CD4-positive, alpha-beta T cell treated with Interleukin-6 for 4 hours (primary cell): ENCODE data around the gene MPO.

Experiments
- DNase-seq: peaks from one replicate; pipeline ENCODE4 v3.0.0-alpha.2; 2020; ENCODE audit warnings: mixed read lengths

Gene MPO

GRCh38 chr17:58229384-58229783 lies 51.4 kb downstream of the MPO start:
- DNase-seq = no peak

GRCh38 chr17:58228679-58229078 lies 52.1 kb downstream of the MPO start:
- no peak for DNase-seq

GRCh38 chr17:58227733-58228132 lies 53.0 kb downstream of the MPO start:
- no peak for DNase-seq

GRCh38 chr17:58224315-58224714 lies 56.4 kb downstream of the MPO start:
- no peak for DNase-seq
